Lower leg skin (tissue), 4 donors: Measurements from ENCODE around the gene PPARGC1A. TPM values are rescaled to one million over a fixed set of nuclear protein-coding genes. Genes with fewer than 3 reads are reported as not detected.

Experiments used
- DNase-seq, 2 donors: peaks; one replicate each; pipeline ENCODE4 v3.0.0-alpha.2; 2019; ENCODE audit warnings: low spot score in 2 of 2
- H3K4me3 ChIP-seq: fragments of 200-600 bp; sonication (generic); 2 replicates; pipeline ENCODE4 v1.5.1; 2017; ENCODE audit warnings: mild to moderate bottlenecking, low read depth; ENCODE audit not compliant: poor library complexity, severe bottlenecking
- POLR2A ChIP-seq, 2 donors: fragments of 450-650 bp; IDR thresholded peaks; one replicate each; pipeline ENCODE4 v1.6.1; 2016 to 2017; ENCODE audit warnings: antibody characterized with exemption in 2 of 2, mild to moderate bottlenecking in 1 of 2, moderate library complexity in 1 of 2
- WGBS, 2 donors: methylation state at CpG; one replicate each; pipeline ENCODE4 v1.1.5; 2018; 5-methylcytosine and 5-hydroxymethylcytosine counted together
- intact Hi-C: fragments of 100-400 bp; cut with DNase I; formaldehyde crosslinking; loops from one replicate; pipeline ENCODE4 v1.15.0; 2023; ENCODE audit warnings: low total_unique reads
- total RNA-seq, 4 donors: library from RNA; depleted of rRNA; stranded (reverse); fragments of >200 nt; gene quantifications; one replicate each; pipeline ENCODE4 v1.1.0, GENCODE V29; 2016
- TF ChIP-seq, protein P1 (sequence below), 3 donors: fragments of 450-650 bp; IDR thresholded peaks; one replicate each; pipeline ENCODE4 v1.5.1; 2016; ENCODE audit warnings: antibody characterized with exemption in 3 of 3, mild to moderate bottlenecking in 3 of 3, moderate library complexity in 2 of 3

PPARGC1A gene
- total RNA-seq, 4 donors from 2014 or later, result 3.4 to 40.0 (median 14.1) TPM

DNA sequence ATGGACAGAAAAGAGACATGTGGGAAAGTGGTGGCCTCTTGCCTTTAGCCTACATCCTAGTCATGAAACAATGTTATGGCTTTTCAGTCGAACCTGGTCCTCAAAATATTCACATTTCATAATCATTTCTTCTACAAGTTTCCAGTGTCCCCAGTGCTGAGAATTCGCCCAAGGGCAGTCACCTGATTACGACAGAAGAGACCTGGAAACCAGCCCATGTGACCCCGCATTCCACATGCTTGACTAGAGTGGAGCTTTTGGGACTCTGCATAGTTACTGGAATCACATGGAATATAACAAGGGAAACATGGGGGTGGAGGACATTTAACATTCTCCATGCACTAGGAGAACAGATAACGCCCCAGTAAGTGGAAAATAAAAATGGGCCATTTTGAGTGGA, 100.1 kb downstream of the PPARGC1A start:
- intact Hi-C loops, result no loop called here
- DNase-seq, result no peak
- no peak for TF ChIP-seq POLR2A (IDR thresholded peaks at IDR 0.05)
- TF ChIP-seq, protein P1, sequence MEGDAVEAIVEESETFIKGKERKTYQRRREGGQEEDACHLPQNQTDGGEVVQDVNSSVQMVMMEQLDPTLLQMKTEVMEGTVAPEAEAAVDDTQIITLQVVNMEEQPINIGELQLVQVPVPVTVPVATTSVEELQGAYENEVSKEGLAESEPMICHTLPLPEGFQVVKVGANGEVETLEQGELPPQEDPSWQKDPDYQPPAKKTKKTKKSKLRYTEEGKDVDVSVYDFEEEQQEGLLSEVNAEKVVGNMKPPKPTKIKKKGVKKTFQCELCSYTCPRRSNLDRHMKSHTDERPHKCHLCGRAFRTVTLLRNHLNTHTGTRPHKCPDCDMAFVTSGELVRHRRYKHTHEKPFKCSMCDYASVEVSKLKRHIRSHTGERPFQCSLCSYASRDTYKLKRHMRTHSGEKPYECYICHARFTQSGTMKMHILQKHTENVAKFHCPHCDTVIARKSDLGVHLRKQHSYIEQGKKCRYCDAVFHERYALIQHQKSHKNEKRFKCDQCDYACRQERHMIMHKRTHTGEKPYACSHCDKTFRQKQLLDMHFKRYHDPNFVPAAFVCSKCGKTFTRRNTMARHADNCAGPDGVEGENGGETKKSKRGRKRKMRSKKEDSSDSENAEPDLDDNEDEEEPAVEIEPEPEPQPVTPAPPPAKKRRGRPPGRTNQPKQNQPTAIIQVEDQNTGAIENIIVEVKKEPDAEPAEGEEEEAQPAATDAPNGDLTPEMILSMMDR (IDR thresholded peaks at IDR 0.05), result no peak
- no peak overlapping the region for H3K4me3 ChIP-seq
- WGBS, 2 donors, result 61 to 66% methylated on average over 5 of the region's 5 CpGs

DNA sequence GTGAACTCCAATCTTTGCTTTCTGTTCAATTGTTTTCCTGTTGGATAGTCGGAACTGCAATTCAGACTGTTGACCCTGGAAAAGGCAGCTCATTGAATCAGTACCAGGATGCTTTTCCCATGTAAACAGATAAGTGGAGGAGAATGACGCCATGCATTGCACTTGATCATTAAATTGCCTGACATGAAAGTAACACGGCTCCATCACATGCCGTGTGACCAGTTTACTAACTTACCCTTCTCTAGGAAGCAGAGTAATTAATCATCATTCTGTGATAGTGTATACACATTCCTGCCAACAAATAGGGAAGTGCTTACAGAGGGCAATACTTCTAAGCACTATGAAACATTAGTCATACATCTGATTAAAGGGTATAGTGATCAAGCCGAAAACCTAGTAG, 101.4 kb downstream of the PPARGC1A start:
- intact Hi-C loops, result no loop called here
- WGBS, 2 donors, result 36 to 58% methylated on average over 5 of the region's 5 CpGs
- no peak overlapping the region for H3K4me3 ChIP-seq
- DNase-seq, result no peak
- TF ChIP-seq, protein P1 (IDR thresholded peaks at IDR 0.05), result no peak
- no peak for TF ChIP-seq POLR2A (IDR thresholded peaks at IDR 0.05)

DNA sequence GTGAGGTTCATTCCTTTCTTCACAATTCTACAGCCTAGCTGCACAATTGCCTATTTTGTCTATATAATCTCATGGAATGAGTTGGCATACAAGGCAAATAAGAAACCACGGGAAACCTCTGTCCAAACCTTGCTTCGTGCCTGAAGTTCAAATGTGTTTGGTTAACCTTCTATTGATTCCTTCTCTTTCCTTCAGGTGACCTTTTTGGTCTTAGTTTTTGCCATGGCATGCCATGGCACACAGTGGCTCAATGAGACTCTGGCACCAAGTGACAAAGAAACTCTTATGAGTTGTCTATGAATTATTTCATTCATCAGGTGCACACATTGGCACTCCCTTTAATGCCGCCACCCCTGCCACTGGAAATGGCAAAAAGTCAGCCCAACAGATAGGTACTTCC, 101.8 kb downstream of the PPARGC1A start:
- DNase-seq, result no peak
- 81 to 83% methylated on average over 3 of the region's 3 CpGs for WGBS, 2 donors
- TF ChIP-seq, protein P1 (IDR thresholded peaks at IDR 0.05), result no peak
- intact Hi-C loops, result no loop called here
- H3K4me3 ChIP-seq, result no peak overlapping the region

DNA sequence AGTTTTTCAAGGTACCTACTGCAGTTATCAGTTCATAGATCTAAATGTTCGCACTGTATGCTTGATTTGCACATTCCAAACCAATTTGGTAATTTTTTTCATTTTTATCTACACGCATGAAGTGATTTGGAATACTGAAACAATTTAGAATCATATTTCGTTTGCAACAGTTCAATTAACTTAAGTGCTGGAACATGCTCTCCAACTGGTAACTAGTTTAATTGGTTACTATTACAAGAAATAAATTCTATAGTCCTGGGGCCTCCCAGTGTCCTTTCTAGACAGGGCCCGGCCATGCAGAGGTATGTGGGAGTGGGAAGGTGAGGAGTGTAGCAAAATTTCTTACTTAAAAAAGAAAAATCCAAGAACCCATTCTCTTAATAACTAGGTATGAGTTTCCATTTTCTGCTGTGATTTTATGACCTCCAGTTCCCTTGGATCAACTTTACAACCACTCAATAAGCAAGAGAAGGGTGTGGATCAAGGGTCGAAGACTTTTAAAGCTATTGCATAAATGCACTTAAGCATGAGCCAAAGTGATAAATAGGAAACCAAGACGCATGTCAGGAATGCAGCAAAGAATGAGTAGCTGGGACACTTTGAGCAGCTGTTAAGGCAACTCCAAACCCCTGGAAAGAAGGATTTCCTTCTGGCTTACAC, 106.9 kb downstream of the PPARGC1A start:
- intact Hi-C loops, result no loop called here
- no peak overlapping the region for H3K4me3 ChIP-seq
- 47 to 52% methylated on average over 6 of the region's 6 CpGs for WGBS, 2 donors
- TF ChIP-seq, protein P1 (IDR thresholded peaks at IDR 0.05), result no peak
- TF ChIP-seq POLR2A (IDR thresholded peaks at IDR 0.05), result no peak
- DNase-seq, result no peak

DNA sequence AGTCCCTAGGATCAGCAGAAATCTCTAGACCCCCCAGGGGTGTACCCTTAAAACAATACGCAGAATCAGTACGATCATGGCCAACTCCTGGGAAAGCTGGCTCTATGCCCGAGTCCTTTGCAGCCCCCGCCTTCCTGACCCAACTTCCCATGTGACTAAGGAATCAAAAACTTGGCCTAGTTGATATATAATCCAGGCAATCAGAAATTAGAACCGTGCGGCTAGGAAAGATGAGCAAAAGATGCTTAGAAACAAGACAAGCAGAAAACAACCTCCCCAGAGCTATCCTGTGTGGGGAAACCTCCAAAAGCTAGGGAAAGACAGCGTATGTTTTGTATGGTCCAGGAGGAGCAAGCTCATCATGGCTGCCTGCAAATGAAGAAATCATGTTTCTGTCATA, 110.0 kb downstream of the PPARGC1A start:
- H3K4me3 ChIP-seq, result no peak overlapping the region
- no peak for TF ChIP-seq POLR2A (IDR thresholded peaks at IDR 0.05)
- TF ChIP-seq, protein P1 (IDR thresholded peaks at IDR 0.05), result no peak
- intact Hi-C loops, result no loop called here
- DNase-seq, result no peak
- WGBS, 2 donors, result 62 to 66% methylated on average over 7 of the region's 7 CpGs

DNA sequence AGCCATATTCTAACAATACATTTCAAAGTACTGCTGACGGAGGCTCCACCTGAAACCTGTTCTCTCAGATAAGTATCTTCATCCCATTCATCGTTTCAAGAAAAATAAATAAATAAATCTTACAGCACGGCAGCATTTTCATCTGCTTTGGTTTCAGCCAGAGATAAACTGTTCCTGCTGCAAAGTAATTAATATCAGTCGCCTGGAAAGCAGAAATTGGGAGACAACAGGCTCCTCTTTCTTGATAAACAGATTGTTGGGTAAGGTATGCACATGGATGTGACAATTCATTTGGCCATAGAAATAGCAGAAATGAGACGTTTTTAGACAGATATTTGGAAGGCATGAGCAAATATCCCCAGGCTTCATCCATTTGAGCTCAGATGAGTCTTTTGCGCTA, 110.4 kb downstream of the PPARGC1A start:
- 56 to 59% methylated on average over 6 of the region's 6 CpGs for WGBS, 2 donors
- TF ChIP-seq POLR2A (IDR thresholded peaks at IDR 0.05), result no peak
- TF ChIP-seq, protein P1 (IDR thresholded peaks at IDR 0.05), result no peak
- H3K4me3 ChIP-seq, result no peak overlapping the region
- no peak for DNase-seq
- intact Hi-C loops, result no loop called here
